NCI-H510A treated with DMSO at 0.1 percent for 48 hours (cell line): ENCODE results near the gene ITLN2.
"Not testable (repeated sequence)": the region's sequence is repeated elsewhere in the genome, so short reads cannot be mapped to it uniquely, and the experiment has no call there.

Source experiments
- DNase-seq: peaks from one replicate; lab custom pipeline; 2025; lab: John Stamatoyannopoulos, UW

Gene ITLN2

GRCh38 chr1:160953030-160953429 lies 1.6 kb downstream of the ITLN2 start:
- DNase-seq: no peak

- no peak for DNase-seq
Measured at GRCh38 chr1:160952129-160952510, 2.5 kb downstream of the ITLN2 start.

- peak; percentile 18 for DNase-seq
Measured at GRCh38 chr1:160951443-160952128, 3.0 kb downstream of the ITLN2 start.

GRCh38 chr1:160950657-160951056 lies 4.0 kb downstream of the ITLN2 start:
- DNase-seq: no peak

GRCh38 chr1:160949881-160950280 lies 4.7 kb downstream of the ITLN2 start:
- DNase-seq: no peak

GRCh38 chr1:160949216-160949880 lies 5.3 kb downstream of the ITLN2 start:
- peak; percentile 27 for DNase-seq

- DNase-seq: not testable (repeated sequence)
Measured at GRCh38 chr1:160947174-160947759, 7.3 kb downstream of the ITLN2 start.

- not testable (repeated sequence) for DNase-seq
Measured at GRCh38 chr1:160945881-160946280, 8.7 kb downstream of the ITLN2 start.

- DNase-seq: no peak
Measured at GRCh38 chr1:160945079-160945478, 9.5 kb downstream of the ITLN2 start.

- peak; percentile 2 for DNase-seq
Measured at GRCh38 chr1:160942926-160943325, 11.7 kb downstream of the ITLN2 start.

- DNase-seq: not testable (repeated sequence)
Measured at GRCh38 chr1:160936666-160937065, 17.9 kb downstream of the ITLN2 start.

- DNase-seq: no peak
Measured at GRCh38 chr1:160935527-160936258, 18.9 kb downstream of the ITLN2 start.

GRCh38 chr1:160933305-160933704 lies 21.3 kb downstream of the ITLN2 start:
- not testable (repeated sequence) for DNase-seq

- DNase-seq: no peak
Measured at GRCh38 chr1:160925652-160926244, 28.9 kb downstream of the ITLN2 start.

GRCh38 chr1:160924791-160925651 lies 29.6 kb downstream of the ITLN2 start:
- DNase-seq: no peak

- no peak for DNase-seq
Measured at GRCh38 chr1:160916666-160917065, 37.9 kb downstream of the ITLN2 start.

- not testable (repeated sequence) for DNase-seq
Measured at GRCh38 chr1:160913229-160913628, 41.4 kb downstream of the ITLN2 start.

GRCh38 chr1:160911925-160912324 lies 42.7 kb downstream of the ITLN2 start:
- DNase-seq: no peak

- DNase-seq: no peak
Measured at GRCh38 chr1:160911441-160911840, 43.2 kb downstream of the ITLN2 start.

GRCh38 chr1:160910170-160910750 lies 44.3 kb downstream of the ITLN2 start:
- peak; percentile 1 for DNase-seq

GRCh38 chr1:160907976-160908375 lies 46.6 kb downstream of the ITLN2 start:
- no peak for DNase-seq
